Lower leg skin (tissue), 3 donors: ENCODE data around the gene ERICH6B.

ENCODE experiments used
- CTCF ChIP-seq, 3 donors: fragments of 450-650 bp; IDR thresholded peaks; one replicate each; pipeline ENCODE4 v1.5.1; 2016; ENCODE audit warnings: antibody characterized with exemption in 3 of 3, mild to moderate bottlenecking in 3 of 3, moderate library complexity in 2 of 3
- POLR2A ChIP-seq, 2 donors: fragments of 450-650 bp; IDR thresholded peaks; one replicate each; pipeline ENCODE4 v1.6.1; 2016 to 2017; ENCODE audit warnings: antibody characterized with exemption in 2 of 2, mild to moderate bottlenecking in 1 of 2, moderate library complexity in 1 of 2

DNA sequence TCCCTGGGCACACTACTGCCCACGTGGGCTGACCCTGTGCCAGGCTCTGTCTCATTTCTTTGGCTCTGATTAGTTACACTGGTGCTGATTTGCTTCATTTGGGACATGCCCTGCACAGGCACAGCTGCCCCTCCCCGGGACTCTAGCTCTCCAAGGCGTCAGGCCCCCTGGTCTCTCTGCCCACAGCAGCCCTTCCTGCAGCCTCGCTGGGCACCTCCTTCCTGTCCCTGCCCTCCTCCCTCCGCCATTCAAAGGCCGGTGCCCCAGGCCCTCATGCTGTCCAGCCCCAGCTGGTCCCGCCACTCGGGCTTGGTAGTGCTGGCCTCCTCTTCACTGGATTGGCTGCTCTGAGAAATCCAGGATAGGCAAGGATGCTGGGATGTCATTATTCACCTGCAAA, 73.1 kb downstream of the ERICH6B start:
- TF ChIP-seq CTCF (IDR thresholded peaks at IDR 0.05) (no peak), POLR2A (IDR thresholded peaks at IDR 0.05) (no peak)
